GM18508 (cell line): ENCODE measurements around the gene TENT4B.
"Not testable (repeated sequence)": the region's sequence is repeated elsewhere in the genome, so short reads cannot be mapped to it uniquely, and the experiment has no call there.

Experiments
- ATAC-seq: cut with Tn5 transposase; IDR thresholded peaks from one replicate; pipeline ENCODE4 v1.9.1; 2021; ENCODE audit warnings: moderate number of reproducible peaks; ENCODE audit not compliant: insufficient read depth, unreplicated experiment

The TENT4B gene

DNA sequence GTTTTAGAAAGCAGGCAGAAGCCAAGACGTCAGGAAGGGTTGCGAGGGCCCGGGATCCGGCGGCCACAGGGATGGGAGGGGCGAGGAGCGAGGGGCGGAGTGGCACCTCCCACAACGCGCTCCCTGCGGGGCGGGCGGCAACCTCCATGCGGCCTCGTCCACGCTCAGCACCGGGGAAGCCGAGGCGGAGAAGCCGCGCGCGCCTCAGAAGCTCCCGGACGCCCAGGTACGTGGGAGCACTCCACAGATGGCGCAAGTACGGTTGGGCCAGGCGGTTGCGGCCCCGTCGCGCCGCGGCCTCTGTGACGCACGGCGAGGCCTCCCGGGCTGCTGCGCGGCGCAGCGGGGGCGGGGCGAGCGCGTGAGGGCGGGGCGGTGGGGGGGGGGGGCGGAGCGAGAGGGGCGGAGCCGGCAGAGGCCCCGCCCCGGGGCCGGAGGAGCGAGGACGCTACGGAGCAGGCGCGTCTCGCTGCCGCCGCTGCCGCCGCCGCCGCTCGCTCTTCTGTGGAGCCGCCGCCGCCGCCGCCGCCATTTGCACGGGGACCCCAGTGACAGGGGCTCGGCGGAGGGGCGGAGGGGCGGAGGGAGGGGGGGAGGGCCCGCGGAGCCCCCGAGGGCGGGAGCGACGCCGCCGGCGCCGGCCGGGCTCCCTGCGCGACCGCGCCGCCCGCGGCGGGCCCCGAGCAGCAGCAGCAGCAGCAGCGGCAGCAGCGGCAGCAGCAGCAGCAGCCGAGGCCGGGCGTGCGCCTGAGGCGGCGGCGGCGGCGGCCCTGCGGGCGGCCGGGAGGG lies at the start of gene TENT4B:
Gene TENT4B, plus strand, starts transcription at position 500 of the 789 bp plus-strand sequence. CDS start 316 bp downstream, outside the sequence.
- ATAC-seq, result peak; percentile 53

DNA sequence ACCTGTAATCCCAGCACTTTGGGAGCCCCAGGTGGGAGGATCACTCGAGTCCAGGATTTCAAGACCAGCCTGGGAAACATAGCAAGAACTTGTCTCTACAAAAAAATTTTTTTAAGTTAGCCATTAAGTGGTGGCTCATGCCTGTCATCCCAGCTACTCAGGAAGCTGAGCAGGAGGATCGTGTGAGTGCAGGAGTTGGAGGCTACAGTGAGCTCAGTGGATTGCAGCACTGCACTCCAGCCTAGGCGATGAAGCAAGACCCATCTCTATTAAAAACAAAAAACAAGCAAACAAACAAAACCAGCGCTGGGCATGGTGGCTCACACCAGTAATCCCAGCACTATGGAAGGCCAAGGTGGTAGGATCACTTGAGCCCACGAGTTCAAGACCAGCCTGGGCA lies 49.3 kb upstream of the TENT4B start:
- ATAC-seq, result no peak

GRCh38 chr16:50114357-50115129 lies 38.6 kb upstream of the TENT4B start:
- no peak for ATAC-seq

- no peak for ATAC-seq
These were observed 32.4 kb upstream of the TENT4B start for GRCh38 chr16:50120711-50121110.

DNA sequence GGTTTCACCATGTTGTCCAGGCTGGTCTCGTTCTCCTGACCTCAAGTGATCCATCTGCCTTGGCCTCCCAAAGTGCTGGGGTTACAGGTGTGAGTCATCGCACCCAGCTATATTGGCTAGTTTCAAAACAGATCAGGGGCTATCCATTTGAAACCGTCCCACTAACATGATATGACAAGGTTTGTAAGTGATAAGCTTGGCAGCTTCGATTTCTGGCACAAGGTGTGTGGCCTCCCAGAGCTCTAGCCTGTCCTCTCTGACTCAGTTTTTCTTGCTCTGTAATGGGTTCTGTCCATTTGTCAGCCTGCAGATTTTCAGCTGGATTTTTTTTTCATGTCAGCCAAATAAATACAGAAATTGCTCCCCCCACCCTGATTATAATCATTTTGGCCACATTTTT lies 31.8 kb upstream of the TENT4B start:
- peak; percentile 58 for ATAC-seq

- peak; percentile 41 for ATAC-seq
These were observed 31.2 kb upstream of the TENT4B start for GRCh38 chr16:50121721-50122445.

DNA sequence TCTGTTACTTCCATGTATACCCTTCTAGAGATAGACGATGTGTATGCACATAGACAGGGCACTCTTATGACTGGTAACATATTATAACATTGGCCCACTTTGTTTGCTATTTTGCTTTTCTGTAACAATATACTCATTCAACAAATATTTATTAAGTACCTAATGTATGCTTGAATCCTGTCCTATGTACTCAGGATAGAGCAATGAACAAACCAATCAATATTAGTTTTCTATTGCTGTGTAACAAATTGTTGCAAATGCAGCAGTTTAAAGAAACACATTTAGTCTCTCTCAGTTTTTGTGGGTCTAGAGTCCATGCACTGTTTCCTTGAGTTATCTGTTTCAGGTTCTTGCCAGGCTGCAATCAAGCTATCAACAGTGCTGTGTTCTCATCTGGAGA lies 29.7 kb upstream of the TENT4B start:
- ATAC-seq, result no peak

DNA sequence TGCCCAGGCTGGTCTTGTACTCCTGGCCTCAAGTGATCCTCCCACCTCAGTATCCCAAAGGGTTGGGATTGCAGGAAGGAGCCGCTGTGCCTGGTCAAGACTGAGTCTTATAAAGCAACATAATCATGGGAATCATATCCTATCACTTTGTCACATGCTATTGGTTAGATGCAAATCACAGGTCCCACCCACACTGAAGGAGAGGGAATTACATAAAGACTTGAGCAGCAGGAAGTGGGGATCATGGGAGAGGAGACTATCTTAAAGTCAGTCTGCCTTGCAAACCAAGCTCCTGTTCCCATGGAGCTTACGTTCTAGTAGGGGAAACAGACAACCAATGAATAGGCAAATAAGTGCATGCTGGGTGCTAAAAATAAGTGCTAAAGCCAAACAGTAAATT lies 28.3 kb upstream of the TENT4B start:
- no peak for ATAC-seq

GRCh38 chr16:50126183-50126582 lies 26.9 kb upstream of the TENT4B start:
- no peak for ATAC-seq

DNA sequence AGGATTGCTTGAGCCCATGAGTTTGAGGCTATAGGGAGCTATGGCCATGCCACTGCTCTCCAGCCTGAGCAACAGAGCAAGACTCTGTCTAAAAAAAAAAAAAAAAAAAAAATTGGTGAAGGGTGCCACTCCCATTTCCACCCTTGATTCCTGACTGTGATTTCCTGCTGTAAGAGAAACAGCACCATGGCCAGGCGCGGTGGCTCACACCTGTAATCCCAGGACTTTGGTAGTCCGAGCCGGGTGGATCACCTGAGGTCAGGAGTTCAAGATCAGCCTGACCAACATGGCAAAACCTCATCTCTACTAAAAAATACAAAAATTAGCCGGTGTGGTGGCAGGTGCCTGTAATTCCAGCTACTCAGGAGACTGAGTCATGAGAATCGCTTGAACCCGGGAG lies 20.5 kb upstream of the TENT4B start:
- not testable (repeated sequence) for ATAC-seq

DNA sequence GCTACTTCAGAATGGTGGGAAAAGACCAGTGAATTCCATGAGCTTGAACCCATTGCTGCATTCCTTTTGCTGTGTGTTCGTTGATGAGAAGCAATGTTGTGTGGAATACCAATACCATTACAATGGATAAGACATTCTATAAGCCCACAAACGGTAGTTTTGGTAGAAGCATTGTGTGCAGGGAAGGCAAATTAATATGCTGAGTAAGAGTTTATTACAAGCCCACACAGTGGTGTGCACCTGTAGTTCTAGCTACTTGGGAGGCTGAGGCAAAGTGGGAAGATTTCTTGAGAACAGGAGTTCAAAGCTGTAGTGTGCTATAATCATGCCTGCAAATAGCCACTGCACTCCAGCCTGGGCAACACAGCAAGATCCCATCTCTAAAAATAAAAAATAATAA lies 19.9 kb upstream of the TENT4B start:
- no peak for ATAC-seq

GRCh38 chr16:50136399-50136798 lies 16.7 kb upstream of the TENT4B start:
- ATAC-seq, result no peak

GRCh38 chr16:50137268-50137667 lies 15.8 kb upstream of the TENT4B start:
- ATAC-seq, result no peak

GRCh38 chr16:50139580-50139979 lies 13.5 kb upstream of the TENT4B start:
- no peak for ATAC-seq

- no peak for ATAC-seq
These were observed 8.9 kb upstream of the TENT4B start for GRCh38 chr16:50144211-50144610.

- ATAC-seq, result no peak
These were observed 6.3 kb upstream of the TENT4B start for GRCh38 chr16:50146479-50147435.

- no peak for ATAC-seq
These were observed 1.8 kb upstream of the TENT4B start for GRCh38 chr16:50151322-50151721.

GRCh38 chr16:50151756-50152155 lies 1.4 kb upstream of the TENT4B start:
- ATAC-seq, result no peak

- peak; percentile 57 for ATAC-seq
These were observed 727 bp upstream of the TENT4B start for GRCh38 chr16:50152351-50152806.
